SK-N-SH (cell line): ENCODE data around the gene SART1. TPM values are rescaled to one million over a fixed set of nuclear protein-coding genes. Genes with fewer than 3 reads are reported as not detected.

ENCODE experiments used
- CTCF ChIA-PET: fragments of 300-600, 350-600 bp; formaldehyde crosslinking; extraction: SDS; loops from one replicate; lab custom pipeline; 2021; lab: Yijun Ruan, JAX
- POLR2A ChIA-PET: fragments of 350-600 bp; sonication (Branson Sonifier 250); formaldehyde crosslinking; extraction: SDS; loops from one replicate; lab custom pipeline; 2020; ENCODE audit warnings: antibody characterized with exemption, inconsistent platforms; lab: Yijun Ruan, JAX
- DNase-seq: peaks from one replicate; pipeline ENCODE4 v3.0.0; 2012
- H2AFZ ChIP-seq: fragments of 200-600 bp; sonication (generic); 2 replicates; pipeline ENCODE4 v1.8.1; 2016; ENCODE audit warnings: antibody characterized with exemption, mild to moderate bottlenecking, low read depth
- H3F3A ChIP-seq: fragments of 200-600 bp; sonication (generic); replicated peaks from 2 replicates; pipeline ENCODE3; 2016; ENCODE audit warnings: antibody characterized with exemption, mild to moderate bottlenecking; ENCODE audit not compliant: insufficient read depth
- H3K27ac ChIP-seq, 2 experiments: fragments of 200-500 bp in 1 of 2; fragments of 200-600 bp in 1 of 2; sonication (Bioruptor generic) in 1 of 2; sonication (generic), shearing (Covaris generic) in 1 of 2; 2 replicates each; pipeline versions ENCODE4 v1.5.1 to v1.6.1; 2014 to 2016; ENCODE audit warnings: low read depth in 2 of 2, inconsistent platforms in 1 of 2, low read length in 1 of 2, mild to moderate bottlenecking in 1 of 2, mixed read lengths in 1 of 2
- H3K27me3 ChIP-seq: fragments of 200-600 bp; sonication (generic), shearing (Covaris generic); 2 replicates; pipeline ENCODE4 v1.6.1; 2016; ENCODE audit warnings: mixed run types; ENCODE audit not compliant: insufficient read depth
- H3K36me3 ChIP-seq, 2 experiments: fragments of 200-500 bp in 1 of 2; fragments of 200-600 bp in 1 of 2; sonication (Bioruptor generic) in 1 of 2; sonication (generic) in 1 of 2; replicated peaks in 1 of 2; 2 replicates each; pipeline versions ENCODE3 to v1.5.1; 2014 to 2016; ENCODE audit warnings: low read length in 1 of 2, mild to moderate bottlenecking in 1 of 2; ENCODE audit not compliant: insufficient read depth in 2 of 2, control insufficient read depth in 1 of 2
- H3K4me1 ChIP-seq, 2 experiments: fragments of 200-500 bp in 1 of 2; fragments of 200-600 bp in 1 of 2; sonication (Bioruptor generic) in 1 of 2; sonication (generic), shearing (Covaris generic) in 1 of 2; 2 replicates each; pipeline versions ENCODE4 v1.5.1 to v1.6.1; 2014 to 2016; ENCODE audit warnings: low read depth in 1 of 2, low read length in 1 of 2, mixed run types in 1 of 2; ENCODE audit not compliant: insufficient read depth in 2 of 2, control insufficient read depth in 1 of 2
- H3K4me2 ChIP-seq: fragments of 200-600 bp; sonication (generic), shearing (Covaris generic); 2 replicates; pipeline ENCODE4 v1.6.1; 2017; ENCODE audit warnings: mixed run types
- H3K4me3 ChIP-seq, 2 experiments: fragments of 200-500 bp in 1 of 2; fragments of 200-600 bp in 1 of 2; sonication (Bioruptor generic) in 1 of 2; sonication (generic), shearing (Covaris generic) in 1 of 2; 2 replicates each; pipeline versions ENCODE4 v1.5.1 to v1.8.1; 2014 to 2016; ENCODE audit warnings: low read depth in 2 of 2, inconsistent platforms in 1 of 2, low read length in 1 of 2, mild to moderate bottlenecking in 1 of 2, mixed read lengths in 1 of 2, moderate library complexity in 1 of 2
- H3K79me2 ChIP-seq: fragments of 200-600 bp; sonication (generic); 2 replicates; pipeline ENCODE4 v1.8.1; 2017; ENCODE audit warnings: mild to moderate bottlenecking; ENCODE audit not compliant: insufficient read depth
- H3K9ac ChIP-seq: fragments of 200-600 bp; sonication (generic); 2 replicates; pipeline ENCODE4 v1.6.1; 2017; ENCODE audit warnings: mixed run types
- H3K9me2 ChIP-seq: fragments of 200-600 bp; sonication (generic); 2 replicates; pipeline ENCODE4 v1.6.1; 2017; ENCODE audit warnings: mixed run types
- H3K9me3 ChIP-seq: fragments of 200-600 bp; sonication (generic); 2 replicates; pipeline ENCODE4 v1.6.1; 2017; ENCODE audit warnings: mixed run types, mild to moderate bottlenecking, moderate library complexity
- H4K20me1 ChIP-seq: fragments of 200-600 bp; sonication (generic); 2 replicates; pipeline ENCODE4 v1.6.1; 2017; ENCODE audit warnings: mild to moderate bottlenecking, mixed run types; ENCODE audit not compliant: insufficient read depth
- CHD2 ChIP-seq: fragments of 150-350 bp; IDR thresholded peaks from 2 replicates; pipeline ENCODE4 v1.6.1; 2018; ENCODE audit warnings: low read length; ENCODE audit not compliant: partially characterized antibody
- EZH2phosphoT487 ChIP-seq: fragments of 200-600 bp; sonication (generic); IDR thresholded peaks from 2 replicates; pipeline ENCODE4 v1.6.1; 2017; ENCODE audit warnings: low read depth, mixed run types, mild to moderate bottlenecking, antibody characterized with exemption, moderate library complexity, borderline replicate concordance
- FOXM1 ChIP-seq: IDR thresholded peaks from 2 replicates; pipeline ENCODE4 v1.4.0; 2012; ENCODE audit warnings: low read depth, mild to moderate bottlenecking
- GATA2 ChIP-seq: sonication (generic); formaldehyde crosslinking; IDR thresholded peaks from 2 replicates; pipeline ENCODE4 v1.5.0; 2020; ENCODE audit warnings: mild to moderate bottlenecking, missing genetic modification reagents
- MEF2A ChIP-seq: IDR thresholded peaks from 2 replicates; pipeline ENCODE4 v1.4.0; 2012; ENCODE audit warnings: low read depth, borderline replicate concordance
- MXI1 ChIP-seq: IDR thresholded peaks from 2 replicates; pipeline ENCODE4 v1.6.1; 2012; ENCODE audit warnings: mild to moderate bottlenecking, low read depth, low read length, improper control_type of control experiment
- NFIC ChIP-seq: IDR thresholded peaks from 2 replicates; pipeline ENCODE4 v1.4.0; 2012; ENCODE audit warnings: borderline replicate concordance
- NRF1 ChIP-seq: IDR thresholded peaks from 2 replicates; pipeline ENCODE4 v1.6.1; 2012; ENCODE audit warnings: low read depth, mild to moderate bottlenecking, low read length
- POLR2AphosphoS5 ChIP-seq: IDR thresholded peaks from 2 replicates; pipeline ENCODE4 v1.6.1; 2012; ENCODE audit warnings: low read depth, low read length
- RAD21 ChIP-seq: IDR thresholded peaks from 2 replicates; pipeline ENCODE4 v1.6.1; 2012; ENCODE audit warnings: mild to moderate bottlenecking, low read length
- RCOR1 ChIP-seq: fragments of 150-350 bp; IDR thresholded peaks from 2 replicates; pipeline ENCODE4 v1.6.1; 2017; ENCODE audit warnings: antibody characterized with exemption, low read length
- RXRA ChIP-seq: IDR thresholded peaks from 2 replicates; pipeline ENCODE4 v1.4.0; 2012; ENCODE audit warnings: low read depth, mild to moderate bottlenecking, borderline replicate concordance
- TCF12 ChIP-seq: IDR thresholded peaks from 2 replicates; pipeline ENCODE4 v1.4.0; 2012
- YY1 ChIP-seq: IDR thresholded peaks from 2 replicates; pipeline ENCODE4 v1.4.0; 2012; ENCODE audit warnings: low read depth, mild to moderate bottlenecking
- WGBS: methylation state at CpG from one replicate; pipeline ENCODE4 v1.1.6; 2017; ENCODE audit warnings: low lambda C conversion rate; 5-methylcytosine and 5-hydroxymethylcytosine counted together
- polyA plus RNA-seq, 3 experiments: library from polyadenylated mRNA; depleted of rRNA; stranded (reverse); fragments of >200 nt; gene quantifications; 2 replicates each; pipeline ENCODE4 v1.2.3, GENCODE V29; 2012
- TF ChIP-seq, protein P1 (sequence below): IDR thresholded peaks from 2 replicates; pipeline ENCODE4 v1.6.1; 2012; ENCODE audit warnings: mild to moderate bottlenecking, low read depth, low read length, moderate library complexity
- TF ChIP-seq, protein P2 (sequence below): fragments of 150-350 bp; IDR thresholded peaks from 2 replicates; pipeline ENCODE4 v1.6.1; 2017; ENCODE audit warnings: antibody characterized with exemption, low read length, low read depth, borderline replicate concordance
- TF ChIP-seq, protein P3 (sequence below): fragments of 150-350 bp; IDR thresholded peaks from 2 replicates; pipeline ENCODE4 v1.6.1; 2016; ENCODE audit warnings: mild to moderate bottlenecking, low read depth, low read length
- TF ChIP-seq, protein P4 (sequence below): IDR thresholded peaks from 2 replicates; pipeline ENCODE4; 2012
- TF ChIP-seq, protein P5 (sequence below): IDR thresholded peaks from 2 replicates; pipeline ENCODE4 v1.4.0; 2012; ENCODE audit warnings: low read depth, borderline replicate concordance

Gene SART1
- polyA plus RNA-seq, 1 of the 3 experiments (the other 2 are of a cell fraction), result 73.6 TPM

DNA sequence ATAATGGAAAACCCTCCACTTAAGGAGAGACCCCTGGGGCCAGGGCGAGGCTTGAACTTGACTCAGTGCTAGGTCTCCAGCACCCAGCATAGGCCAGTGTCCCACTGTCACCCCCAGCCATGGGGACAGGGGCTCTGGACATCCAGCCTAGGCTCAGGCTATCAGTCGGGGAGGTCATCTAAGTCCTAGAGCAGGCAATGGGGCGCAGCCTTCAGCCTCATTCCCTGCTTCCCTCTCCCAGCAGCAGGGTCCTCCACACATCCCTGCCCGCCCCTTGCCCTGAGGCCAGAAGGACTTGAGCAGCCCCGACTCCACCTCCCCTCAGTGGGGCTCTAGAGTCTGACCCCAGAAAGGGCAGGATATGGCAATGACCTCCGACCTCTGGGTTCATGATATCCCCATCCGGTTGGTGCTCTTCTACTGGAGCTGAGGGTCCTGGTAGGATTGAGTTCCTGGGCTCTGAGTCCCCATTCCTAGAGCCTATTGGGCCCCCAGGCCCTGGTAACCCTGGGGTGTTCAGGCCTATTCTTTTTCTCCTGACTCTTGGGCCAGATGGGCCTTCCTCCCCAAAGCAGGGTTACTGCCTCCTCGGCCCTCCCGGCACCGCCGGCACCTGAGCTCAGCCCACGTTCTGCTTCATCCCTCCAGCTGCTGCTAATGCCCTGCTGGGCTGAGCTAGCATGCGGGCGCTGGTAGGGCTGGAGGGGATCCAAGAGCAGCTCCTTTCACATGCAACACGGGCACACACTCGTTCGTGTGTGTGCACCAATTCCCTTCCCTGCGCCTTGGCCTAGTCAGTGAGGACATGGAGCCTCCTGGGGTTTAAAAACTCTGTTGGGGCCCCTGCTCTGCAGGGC lies 54.6 kb downstream of the SART1 start:
- Histone ChIP-seq H3K79me2 (peaks cover 38% of the 10 kb centered on the region; the same call in 1 of the 2 replicates), H3K4me3 (no peak overlapping the region), H3K27me3 (no peaks in the 10 kb centered on the region), H3K27ac (peak overlapping the region; percentile 73 to 92; a peak in 3 of 4 replicates), H3K36me3 (no peaks in the 10 kb centered on the region), H4K20me1 (no peaks in the 10 kb centered on the region), H3K9me3 (no peaks in the 10 kb centered on the region), H3K4me1 (peaks cover 15 to 38% of the 10 kb centered on the region in 2 experiments; a peak in 3 of 4 replicates), H3K4me2 (peak overlapping the region; percentile 74), H3K9ac (peak overlapping the region; percentile 71), H3F3A (peaks cover 31% of the 10 kb centered on the region), H3K9me2 (no peaks in the 10 kb centered on the region), H2AFZ (peak overlapping the region; percentile 29; the same call in 1 of the 2 replicates)
- POLR2A ChIA-PET, result no interaction called here
- 97% methylated on average over 10 of the region's 18 CpGs for WGBS
- no peak for DNase-seq
- CTCF ChIA-PET, result no interaction called here
- TF ChIP-seq, protein P1, sequence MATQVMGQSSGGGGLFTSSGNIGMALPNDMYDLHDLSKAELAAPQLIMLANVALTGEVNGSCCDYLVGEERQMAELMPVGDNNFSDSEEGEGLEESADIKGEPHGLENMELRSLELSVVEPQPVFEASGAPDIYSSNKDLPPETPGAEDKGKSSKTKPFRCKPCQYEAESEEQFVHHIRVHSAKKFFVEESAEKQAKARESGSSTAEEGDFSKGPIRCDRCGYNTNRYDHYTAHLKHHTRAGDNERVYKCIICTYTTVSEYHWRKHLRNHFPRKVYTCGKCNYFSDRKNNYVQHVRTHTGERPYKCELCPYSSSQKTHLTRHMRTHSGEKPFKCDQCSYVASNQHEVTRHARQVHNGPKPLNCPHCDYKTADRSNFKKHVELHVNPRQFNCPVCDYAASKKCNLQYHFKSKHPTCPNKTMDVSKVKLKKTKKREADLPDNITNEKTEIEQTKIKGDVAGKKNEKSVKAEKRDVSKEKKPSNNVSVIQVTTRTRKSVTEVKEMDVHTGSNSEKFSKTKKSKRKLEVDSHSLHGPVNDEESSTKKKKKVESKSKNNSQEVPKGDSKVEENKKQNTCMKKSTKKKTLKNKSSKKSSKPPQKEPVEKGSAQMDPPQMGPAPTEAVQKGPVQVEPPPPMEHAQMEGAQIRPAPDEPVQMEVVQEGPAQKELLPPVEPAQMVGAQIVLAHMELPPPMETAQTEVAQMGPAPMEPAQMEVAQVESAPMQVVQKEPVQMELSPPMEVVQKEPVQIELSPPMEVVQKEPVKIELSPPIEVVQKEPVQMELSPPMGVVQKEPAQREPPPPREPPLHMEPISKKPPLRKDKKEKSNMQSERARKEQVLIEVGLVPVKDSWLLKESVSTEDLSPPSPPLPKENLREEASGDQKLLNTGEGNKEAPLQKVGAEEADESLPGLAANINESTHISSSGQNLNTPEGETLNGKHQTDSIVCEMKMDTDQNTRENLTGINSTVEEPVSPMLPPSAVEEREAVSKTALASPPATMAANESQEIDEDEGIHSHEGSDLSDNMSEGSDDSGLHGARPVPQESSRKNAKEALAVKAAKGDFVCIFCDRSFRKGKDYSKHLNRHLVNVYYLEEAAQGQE, result no peak
- TF ChIP-seq NFIC, result no peak
- no peak for TF ChIP-seq GATA2 (CRISPR knock-in tag)
- TF ChIP-seq NRF1, result no peak
- TF ChIP-seq TCF12, result no peak
- no peak for TF ChIP-seq RCOR1
- TF ChIP-seq RXRA, result no peak
- no peak for TF ChIP-seq FOXM1
- TF ChIP-seq YY1, result no peak
- TF ChIP-seq CHD2, result no peak
- TF ChIP-seq MXI1, result no peak
- TF ChIP-seq, protein P2, sequence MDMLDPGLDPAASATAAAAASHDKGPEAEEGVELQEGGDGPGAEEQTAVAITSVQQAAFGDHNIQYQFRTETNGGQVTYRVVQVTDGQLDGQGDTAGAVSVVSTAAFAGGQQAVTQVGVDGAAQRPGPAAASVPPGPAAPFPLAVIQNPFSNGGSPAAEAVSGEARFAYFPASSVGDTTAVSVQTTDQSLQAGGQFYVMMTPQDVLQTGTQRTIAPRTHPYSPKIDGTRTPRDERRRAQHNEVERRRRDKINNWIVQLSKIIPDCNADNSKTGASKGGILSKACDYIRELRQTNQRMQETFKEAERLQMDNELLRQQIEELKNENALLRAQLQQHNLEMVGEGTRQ, result no peak
- TF ChIP-seq EZH2phosphoT487, result no peak
- no peak for TF ChIP-seq MEF2A
- TF ChIP-seq, protein P3, sequence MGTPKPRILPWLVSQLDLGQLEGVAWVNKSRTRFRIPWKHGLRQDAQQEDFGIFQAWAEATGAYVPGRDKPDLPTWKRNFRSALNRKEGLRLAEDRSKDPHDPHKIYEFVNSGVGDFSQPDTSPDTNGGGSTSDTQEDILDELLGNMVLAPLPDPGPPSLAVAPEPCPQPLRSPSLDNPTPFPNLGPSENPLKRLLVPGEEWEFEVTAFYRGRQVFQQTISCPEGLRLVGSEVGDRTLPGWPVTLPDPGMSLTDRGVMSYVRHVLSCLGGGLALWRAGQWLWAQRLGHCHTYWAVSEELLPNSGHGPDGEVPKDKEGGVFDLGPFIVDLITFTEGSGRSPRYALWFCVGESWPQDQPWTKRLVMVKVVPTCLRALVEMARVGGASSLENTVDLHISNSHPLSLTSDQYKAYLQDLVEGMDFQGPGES, result no peak
- TF ChIP-seq, protein P4, sequence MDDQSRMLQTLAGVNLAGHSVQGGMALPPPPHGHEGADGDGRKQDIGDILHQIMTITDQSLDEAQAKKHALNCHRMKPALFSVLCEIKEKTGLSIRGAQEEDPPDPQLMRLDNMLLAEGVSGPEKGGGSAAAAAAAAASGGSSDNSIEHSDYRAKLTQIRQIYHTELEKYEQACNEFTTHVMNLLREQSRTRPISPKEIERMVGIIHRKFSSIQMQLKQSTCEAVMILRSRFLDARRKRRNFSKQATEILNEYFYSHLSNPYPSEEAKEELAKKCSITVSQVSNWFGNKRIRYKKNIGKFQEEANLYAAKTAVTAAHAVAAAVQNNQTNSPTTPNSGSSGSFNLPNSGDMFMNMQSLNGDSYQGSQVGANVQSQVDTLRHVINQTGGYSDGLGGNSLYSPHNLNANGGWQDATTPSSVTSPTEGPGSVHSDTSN, result no peak
- TF ChIP-seq, protein P5, sequence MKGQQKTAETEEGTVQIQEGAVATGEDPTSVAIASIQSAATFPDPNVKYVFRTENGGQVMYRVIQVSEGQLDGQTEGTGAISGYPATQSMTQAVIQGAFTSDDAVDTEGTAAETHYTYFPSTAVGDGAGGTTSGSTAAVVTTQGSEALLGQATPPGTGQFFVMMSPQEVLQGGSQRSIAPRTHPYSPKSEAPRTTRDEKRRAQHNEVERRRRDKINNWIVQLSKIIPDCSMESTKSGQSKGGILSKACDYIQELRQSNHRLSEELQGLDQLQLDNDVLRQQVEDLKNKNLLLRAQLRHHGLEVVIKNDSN, result no peak
- no peak for TF ChIP-seq POLR2AphosphoS5
- no peak for TF ChIP-seq RAD21
